ENCODE results near the gene GSN. TPM values are rescaled to one million over a fixed set of nuclear protein-coding genes. Genes with fewer than 3 reads are reported as not detected.

Gene GSN
- total RNA-seq, 1 experiment from 2014 or later = 278 TPM

DNA sequence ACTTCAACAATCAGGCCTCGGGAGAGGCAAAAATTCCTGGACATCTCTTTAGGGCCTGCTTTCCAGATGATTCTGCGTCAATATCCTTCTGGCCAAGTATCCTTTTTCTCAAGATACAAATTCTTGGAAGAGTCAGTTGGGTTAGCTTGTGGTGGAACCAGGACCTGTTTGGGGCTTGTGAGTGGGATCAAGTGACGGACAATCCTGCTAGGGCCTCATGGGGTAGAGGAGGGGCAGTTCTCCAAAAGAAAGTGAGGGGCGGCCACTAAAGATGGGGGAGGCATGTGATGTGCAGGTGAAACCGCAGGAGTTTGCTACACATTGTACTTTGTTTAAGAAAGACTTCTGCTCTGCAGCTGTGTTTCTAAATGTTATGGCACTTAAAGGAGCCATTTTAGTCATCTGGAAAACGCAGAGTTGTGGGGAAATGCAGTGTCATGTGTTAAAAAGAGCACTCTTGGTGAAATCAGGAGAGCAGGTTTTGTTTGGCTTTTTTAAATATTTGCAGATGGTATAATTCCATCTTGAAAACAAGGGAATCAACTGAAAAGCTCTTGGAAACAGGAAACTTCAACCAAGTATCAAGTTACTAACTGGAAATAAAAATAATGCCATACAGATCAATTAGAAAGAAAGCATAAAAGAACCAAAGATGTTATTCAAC, 27.4 kb upstream of the GSN start:
- TF ChIP-seq POLR2AphosphoS5 (IDR thresholded peaks at IDR 0.05; ENCODE audit: low read depth, low read length) (no peak), TCF7L2 (IDR thresholded peaks at IDR 0.05; ENCODE audit: low read depth, low read length) (no peak), SIN3A (IDR thresholded peaks at IDR 0.05; ENCODE audit: borderline replicate concordance, insufficient read depth, low read depth, low read length) (no peak)
- TF ChIP-seq, protein P1, sequence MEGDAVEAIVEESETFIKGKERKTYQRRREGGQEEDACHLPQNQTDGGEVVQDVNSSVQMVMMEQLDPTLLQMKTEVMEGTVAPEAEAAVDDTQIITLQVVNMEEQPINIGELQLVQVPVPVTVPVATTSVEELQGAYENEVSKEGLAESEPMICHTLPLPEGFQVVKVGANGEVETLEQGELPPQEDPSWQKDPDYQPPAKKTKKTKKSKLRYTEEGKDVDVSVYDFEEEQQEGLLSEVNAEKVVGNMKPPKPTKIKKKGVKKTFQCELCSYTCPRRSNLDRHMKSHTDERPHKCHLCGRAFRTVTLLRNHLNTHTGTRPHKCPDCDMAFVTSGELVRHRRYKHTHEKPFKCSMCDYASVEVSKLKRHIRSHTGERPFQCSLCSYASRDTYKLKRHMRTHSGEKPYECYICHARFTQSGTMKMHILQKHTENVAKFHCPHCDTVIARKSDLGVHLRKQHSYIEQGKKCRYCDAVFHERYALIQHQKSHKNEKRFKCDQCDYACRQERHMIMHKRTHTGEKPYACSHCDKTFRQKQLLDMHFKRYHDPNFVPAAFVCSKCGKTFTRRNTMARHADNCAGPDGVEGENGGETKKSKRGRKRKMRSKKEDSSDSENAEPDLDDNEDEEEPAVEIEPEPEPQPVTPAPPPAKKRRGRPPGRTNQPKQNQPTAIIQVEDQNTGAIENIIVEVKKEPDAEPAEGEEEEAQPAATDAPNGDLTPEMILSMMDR (IDR thresholded peaks at IDR 0.05) = no peak
- TF ChIP-seq, protein P2, sequence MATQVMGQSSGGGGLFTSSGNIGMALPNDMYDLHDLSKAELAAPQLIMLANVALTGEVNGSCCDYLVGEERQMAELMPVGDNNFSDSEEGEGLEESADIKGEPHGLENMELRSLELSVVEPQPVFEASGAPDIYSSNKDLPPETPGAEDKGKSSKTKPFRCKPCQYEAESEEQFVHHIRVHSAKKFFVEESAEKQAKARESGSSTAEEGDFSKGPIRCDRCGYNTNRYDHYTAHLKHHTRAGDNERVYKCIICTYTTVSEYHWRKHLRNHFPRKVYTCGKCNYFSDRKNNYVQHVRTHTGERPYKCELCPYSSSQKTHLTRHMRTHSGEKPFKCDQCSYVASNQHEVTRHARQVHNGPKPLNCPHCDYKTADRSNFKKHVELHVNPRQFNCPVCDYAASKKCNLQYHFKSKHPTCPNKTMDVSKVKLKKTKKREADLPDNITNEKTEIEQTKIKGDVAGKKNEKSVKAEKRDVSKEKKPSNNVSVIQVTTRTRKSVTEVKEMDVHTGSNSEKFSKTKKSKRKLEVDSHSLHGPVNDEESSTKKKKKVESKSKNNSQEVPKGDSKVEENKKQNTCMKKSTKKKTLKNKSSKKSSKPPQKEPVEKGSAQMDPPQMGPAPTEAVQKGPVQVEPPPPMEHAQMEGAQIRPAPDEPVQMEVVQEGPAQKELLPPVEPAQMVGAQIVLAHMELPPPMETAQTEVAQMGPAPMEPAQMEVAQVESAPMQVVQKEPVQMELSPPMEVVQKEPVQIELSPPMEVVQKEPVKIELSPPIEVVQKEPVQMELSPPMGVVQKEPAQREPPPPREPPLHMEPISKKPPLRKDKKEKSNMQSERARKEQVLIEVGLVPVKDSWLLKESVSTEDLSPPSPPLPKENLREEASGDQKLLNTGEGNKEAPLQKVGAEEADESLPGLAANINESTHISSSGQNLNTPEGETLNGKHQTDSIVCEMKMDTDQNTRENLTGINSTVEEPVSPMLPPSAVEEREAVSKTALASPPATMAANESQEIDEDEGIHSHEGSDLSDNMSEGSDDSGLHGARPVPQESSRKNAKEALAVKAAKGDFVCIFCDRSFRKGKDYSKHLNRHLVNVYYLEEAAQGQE (IDR thresholded peaks at IDR 0.05; ENCODE audit: insufficient read depth in 1 of 2, low read depth in 2 of 2, low read length in 1 of 2) = no peak
- in situ Hi-C loops (cut with HindIII; ENCODE audit: low pct_unique_long_range_greater_than_20kb, low sequenced_read_pairs) = no loop called here
- POLR2A ChIA-PET = interaction anchor here (0.6 kb wide), 1 partner anchor 224 kb away, joined by 13 read pairs; no protein-coding TSS in a partner anchor

DNA sequence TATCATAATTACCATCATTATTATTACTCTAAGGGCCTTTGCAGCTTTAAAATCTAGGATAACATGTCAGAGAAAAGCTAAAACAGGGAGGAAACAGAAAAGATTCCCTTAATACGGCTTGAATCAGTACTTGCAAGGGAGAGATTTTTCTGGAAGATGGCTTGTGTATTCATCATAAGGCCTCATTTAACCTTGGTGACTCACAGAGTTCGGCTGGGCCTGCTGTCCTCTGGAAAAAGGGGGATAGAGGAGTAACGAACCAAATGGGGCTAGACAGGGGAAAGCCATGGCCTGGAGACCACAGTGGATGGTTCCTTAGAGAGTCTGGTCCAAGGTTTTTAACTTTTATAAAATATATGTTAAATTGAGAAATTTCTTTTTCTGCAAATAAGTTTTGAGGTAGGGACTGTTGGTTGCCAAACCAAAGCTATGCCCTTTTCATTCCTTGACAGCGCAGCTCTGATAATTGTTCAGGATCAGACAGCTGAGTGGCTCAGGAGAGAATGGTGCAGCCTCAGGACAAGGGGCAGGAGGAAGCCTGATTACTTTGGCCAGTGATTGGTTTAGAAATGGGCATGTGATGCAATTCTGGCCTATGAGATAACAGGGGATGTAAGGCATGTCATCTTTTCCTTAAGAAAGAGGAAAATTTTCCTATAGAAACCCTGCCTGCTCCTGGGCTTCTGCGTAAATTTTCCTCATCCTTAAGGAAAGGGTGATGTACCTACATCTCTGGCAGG, 25.6 kb upstream of the GSN start:
- DNase-seq (ENCODE audit: low read depth, low spot score) = no peak
- BruUV-seq (replicated peaks) = no TSS peak
- H3K4me1 ChIP-seq (ENCODE audit: control insufficient read depth, insufficient read depth, low read length) = no peaks in the 10 kb centered on the region
- CTCF ChIA-PET = no interaction called here
- TF ChIP-seq POLR2AphosphoS5 (IDR thresholded peaks at IDR 0.05; ENCODE audit: low read depth, low read length) (no peak), TCF7L2 (IDR thresholded peaks at IDR 0.05; ENCODE audit: low read depth, low read length) (no peak), SIN3A (IDR thresholded peaks at IDR 0.05; ENCODE audit: borderline replicate concordance, insufficient read depth, low read depth, low read length) (no peak)
- TF ChIP-seq, protein P2 (IDR thresholded peaks at IDR 0.05; ENCODE audit: insufficient read depth in 1 of 2, low read depth in 2 of 2, low read length in 1 of 2) = no peak
- TF ChIP-seq, protein P1 (IDR thresholded peaks at IDR 0.05) = no peak
- H3K9me3 ChIP-seq (ENCODE audit: control insufficient read depth, insufficient read depth, low read depth, low read length) = no peaks in the 10 kb centered on the region
- intact Hi-C loops (cut with micrococcal nuclease; ENCODE audit: unreplicated experiment) = no loop called here
- POLR2A ChIA-PET = no interaction called here
- H3K27ac ChIP-seq (ENCODE audit: low read length) = no peak overlapping the region
- no peak overlapping the region for H3K4me3 ChIP-seq (ENCODE audit: low read depth in 2 of 2, low read length in 2 of 2)
- no peak for ATAC-seq
- no peaks in the 10 kb centered on the region for H3K27me3 ChIP-seq (ENCODE audit: control insufficient read depth, insufficient read depth, low read length)
- in situ Hi-C loops (cut with HindIII; ENCODE audit: low pct_unique_long_range_greater_than_20kb, low sequenced_read_pairs) = no loop called here
- no peaks in the 10 kb centered on the region for H3K36me3 ChIP-seq (ENCODE audit: control insufficient read depth, insufficient read depth, low read length)

More for the DNA sequence above, 27.4 kb upstream of the GSN start:
- BruUV-seq (replicated peaks) = no TSS peak
- Histone ChIP-seq H3K4me1 (ENCODE audit: control insufficient read depth, insufficient read depth, low read length) (no peaks in the 10 kb centered on the region), H3K9me3 (ENCODE audit: control insufficient read depth, insufficient read depth, low read depth, low read length) (no peaks in the 10 kb centered on the region), H3K27ac (ENCODE audit: low read length) (no peak overlapping the region), H3K4me3 (ENCODE audit: low read depth in 2 of 2, low read length in 2 of 2) (no peak overlapping the region), H3K36me3 (ENCODE audit: control insufficient read depth, insufficient read depth, low read length) (no peaks in the 10 kb centered on the region), H3K27me3 (ENCODE audit: control insufficient read depth, insufficient read depth, low read length) (no peaks in the 10 kb centered on the region)
- intact Hi-C loops (cut with micrococcal nuclease; ENCODE audit: unreplicated experiment) = no loop called here
- ATAC-seq (no peak), DNase-seq (ENCODE audit: low read depth, low spot score) (no peak)
- CTCF ChIA-PET = no interaction called here
